Vagina (tissue), 2 donors: ENCODE measurements around the gene REXO5.

Experiments used
- POLR2A ChIP-seq, 2 donors: fragments of 450-650 bp; IDR thresholded peaks; one replicate each; pipeline ENCODE4 v1.6.1; 2017; ENCODE audit warnings: antibody characterized with exemption in 2 of 2, mild to moderate bottlenecking in 2 of 2, moderate library complexity in 2 of 2
- TF ChIP-seq, protein P1 (sequence below), 3 experiments: fragments of 450-650 bp in 2 of 3; fragments of 200-600 bp in 1 of 3; sonication (generic) in 1 of 3; IDR thresholded peaks; one replicate each; pipeline ENCODE4 v1.5.1; 2017 to 2019; ENCODE audit warnings: antibody characterized with exemption in 3 of 3, mild to moderate bottlenecking in 2 of 3, moderate library complexity in 2 of 3

DNA sequence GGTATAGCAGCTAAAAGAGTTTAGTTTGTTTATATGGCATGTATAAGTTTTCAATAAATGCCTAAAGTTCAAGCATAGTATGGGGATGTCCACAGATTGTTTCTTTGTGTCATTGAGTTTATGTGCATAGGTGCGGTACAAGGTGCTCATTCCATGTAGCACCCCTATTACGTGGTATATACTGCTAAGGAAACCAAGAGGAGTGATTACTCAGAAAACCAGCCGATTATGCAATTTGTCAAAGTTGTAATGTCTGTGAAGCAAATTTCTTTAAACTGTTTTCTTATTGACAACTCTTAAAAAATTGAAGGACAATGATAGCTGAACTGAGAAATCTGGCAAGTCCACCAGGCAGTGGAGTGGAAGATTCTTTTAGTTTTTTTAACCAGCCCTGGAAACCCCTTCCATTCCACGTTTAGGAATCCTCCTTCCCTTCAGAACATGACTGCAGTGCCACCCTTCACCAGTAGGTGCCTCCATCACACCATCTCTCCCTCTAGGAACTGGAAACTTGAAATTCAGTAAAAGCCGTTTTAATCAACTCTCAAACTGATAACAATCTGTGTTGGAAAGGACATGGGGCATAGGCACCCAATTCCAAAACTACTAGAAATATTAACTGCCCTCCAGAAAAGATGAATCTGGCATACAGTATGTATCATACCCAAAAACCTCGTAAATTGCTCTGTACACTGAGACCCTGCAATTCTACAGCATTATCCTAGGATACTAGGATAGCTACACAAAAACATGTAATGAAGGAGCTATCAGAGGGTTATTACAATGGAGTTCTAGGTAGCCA, 43.5 kb downstream of the REXO5 start:
- TF ChIP-seq, protein P1, sequence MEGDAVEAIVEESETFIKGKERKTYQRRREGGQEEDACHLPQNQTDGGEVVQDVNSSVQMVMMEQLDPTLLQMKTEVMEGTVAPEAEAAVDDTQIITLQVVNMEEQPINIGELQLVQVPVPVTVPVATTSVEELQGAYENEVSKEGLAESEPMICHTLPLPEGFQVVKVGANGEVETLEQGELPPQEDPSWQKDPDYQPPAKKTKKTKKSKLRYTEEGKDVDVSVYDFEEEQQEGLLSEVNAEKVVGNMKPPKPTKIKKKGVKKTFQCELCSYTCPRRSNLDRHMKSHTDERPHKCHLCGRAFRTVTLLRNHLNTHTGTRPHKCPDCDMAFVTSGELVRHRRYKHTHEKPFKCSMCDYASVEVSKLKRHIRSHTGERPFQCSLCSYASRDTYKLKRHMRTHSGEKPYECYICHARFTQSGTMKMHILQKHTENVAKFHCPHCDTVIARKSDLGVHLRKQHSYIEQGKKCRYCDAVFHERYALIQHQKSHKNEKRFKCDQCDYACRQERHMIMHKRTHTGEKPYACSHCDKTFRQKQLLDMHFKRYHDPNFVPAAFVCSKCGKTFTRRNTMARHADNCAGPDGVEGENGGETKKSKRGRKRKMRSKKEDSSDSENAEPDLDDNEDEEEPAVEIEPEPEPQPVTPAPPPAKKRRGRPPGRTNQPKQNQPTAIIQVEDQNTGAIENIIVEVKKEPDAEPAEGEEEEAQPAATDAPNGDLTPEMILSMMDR (IDR thresholded peaks at IDR 0.05), result peak; percentile 87 to 98 (median 91)
- no peak for TF ChIP-seq POLR2A (IDR thresholded peaks at IDR 0.05)
